Jurkat, Clone E6-1 (cell line): ENCODE results near the gene SPATA9.

Experiments
- DNase-seq: peaks from one replicate; pipeline ENCODE4 v3.0.0-alpha.2; 2011; ENCODE audit warnings: low read depth, low spot score
- H3K4me3 ChIP-seq: 2 replicates; pipeline ENCODE4 v1.5.1; 2011; ENCODE audit warnings: mild to moderate bottlenecking, low read length, control low read depth, moderate library complexity

The SPATA9 gene

DNA sequence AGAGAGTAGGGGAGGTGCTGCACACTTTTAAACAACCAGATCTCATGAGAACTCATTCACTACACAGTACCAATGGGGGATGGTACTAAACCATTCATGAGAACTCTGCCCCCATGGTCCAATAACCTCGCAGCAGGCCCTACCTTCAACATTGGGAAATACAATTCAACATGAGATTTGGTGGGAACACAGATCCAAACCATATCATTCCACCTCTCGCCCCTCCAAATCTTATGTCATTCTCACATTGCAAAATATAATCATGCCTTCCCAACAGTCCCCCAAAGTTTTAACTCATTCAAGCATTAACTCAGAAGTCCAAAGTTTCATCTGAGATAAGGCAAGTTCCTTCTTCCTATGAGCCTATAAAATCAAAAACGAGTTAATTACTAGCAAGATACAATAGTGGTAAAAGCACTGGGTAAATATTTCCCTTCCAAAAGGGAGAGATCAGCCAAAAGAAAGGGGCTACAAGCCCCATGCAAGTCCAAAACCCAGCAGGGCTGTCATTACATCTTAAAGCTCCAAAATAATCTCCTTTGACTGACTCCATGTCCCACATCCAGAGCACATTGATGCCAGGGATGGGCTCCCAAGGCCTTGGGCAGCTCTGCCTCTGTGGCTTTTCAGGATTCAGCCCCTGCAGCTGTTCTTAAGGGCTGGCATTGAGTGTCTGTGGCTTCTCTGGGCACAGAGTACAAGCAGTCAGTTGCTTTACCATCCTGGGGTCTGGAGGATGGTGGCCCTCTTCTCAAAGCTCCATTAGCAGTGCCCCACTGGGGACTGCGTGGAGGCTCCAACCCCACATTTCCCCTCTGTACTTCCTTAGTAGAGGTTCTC is 54.6 kb downstream of the SPATA9 start:
- H3K4me3 ChIP-seq: no peak overlapping the region
- no peak for DNase-seq

DNA sequence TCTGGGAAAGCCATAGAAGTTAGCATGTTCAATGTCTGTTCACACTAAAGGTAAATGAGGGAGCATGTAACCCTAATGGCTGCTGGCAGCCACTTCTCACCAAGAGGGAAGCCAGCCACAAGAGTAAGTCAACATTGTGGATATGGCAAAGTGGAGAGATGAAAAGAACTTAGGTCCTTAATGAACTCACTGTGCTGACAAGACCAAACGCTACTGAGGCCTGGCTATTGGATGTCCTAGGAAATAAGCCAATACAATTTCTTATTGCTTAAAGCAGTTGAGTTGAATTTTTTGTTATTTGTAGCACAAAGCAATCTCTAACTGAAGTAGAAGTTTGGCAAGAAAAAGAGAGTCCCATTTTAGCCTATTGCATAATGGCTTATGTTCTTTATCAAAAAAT is 56.1 kb downstream of the SPATA9 start:
- no peak overlapping the region for H3K4me3 ChIP-seq
- no peak for DNase-seq

DNA sequence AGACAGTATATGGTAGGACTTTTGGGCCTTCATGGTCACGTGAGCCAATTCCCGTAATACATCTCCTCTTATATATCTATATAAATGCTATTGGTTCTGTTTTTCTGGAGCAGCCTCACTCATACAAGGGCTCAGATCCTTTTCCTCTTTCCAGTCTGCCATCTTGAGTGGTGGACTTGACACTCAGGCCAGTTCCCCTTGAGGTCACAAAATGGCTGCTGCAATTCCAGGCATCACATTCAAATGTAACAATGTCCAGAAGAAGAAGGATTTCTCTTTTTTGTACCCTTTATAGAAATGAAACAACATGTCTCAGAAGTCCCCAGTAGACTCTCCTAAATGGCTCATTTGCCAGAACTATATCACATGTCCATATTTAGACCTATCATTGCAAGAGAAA is 58.4 kb downstream of the SPATA9 start:
- DNase-seq: no peak
- H3K4me3 ChIP-seq: no peak overlapping the region

DNA sequence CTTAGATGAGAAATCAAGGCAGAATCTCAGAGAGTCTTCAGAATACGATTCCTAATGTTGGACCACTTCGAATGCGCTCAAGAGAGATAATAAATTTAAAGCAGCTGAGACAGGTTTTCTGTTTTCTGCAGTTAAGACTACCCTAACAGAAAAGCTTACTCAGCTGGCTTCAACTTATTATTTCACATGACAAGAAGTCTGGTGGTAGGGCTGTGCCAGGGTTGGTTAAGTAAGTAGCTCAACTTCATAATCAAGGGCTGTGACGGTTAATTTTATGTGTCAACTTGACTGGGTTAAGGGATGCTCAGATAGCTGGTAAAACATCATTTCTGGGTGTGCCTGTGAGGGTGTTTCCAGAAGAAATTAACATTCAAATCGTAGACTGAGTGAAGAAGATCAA is 59.1 kb downstream of the SPATA9 start:
- no peak for DNase-seq
- H3K4me3 ChIP-seq: no peak overlapping the region

DNA sequence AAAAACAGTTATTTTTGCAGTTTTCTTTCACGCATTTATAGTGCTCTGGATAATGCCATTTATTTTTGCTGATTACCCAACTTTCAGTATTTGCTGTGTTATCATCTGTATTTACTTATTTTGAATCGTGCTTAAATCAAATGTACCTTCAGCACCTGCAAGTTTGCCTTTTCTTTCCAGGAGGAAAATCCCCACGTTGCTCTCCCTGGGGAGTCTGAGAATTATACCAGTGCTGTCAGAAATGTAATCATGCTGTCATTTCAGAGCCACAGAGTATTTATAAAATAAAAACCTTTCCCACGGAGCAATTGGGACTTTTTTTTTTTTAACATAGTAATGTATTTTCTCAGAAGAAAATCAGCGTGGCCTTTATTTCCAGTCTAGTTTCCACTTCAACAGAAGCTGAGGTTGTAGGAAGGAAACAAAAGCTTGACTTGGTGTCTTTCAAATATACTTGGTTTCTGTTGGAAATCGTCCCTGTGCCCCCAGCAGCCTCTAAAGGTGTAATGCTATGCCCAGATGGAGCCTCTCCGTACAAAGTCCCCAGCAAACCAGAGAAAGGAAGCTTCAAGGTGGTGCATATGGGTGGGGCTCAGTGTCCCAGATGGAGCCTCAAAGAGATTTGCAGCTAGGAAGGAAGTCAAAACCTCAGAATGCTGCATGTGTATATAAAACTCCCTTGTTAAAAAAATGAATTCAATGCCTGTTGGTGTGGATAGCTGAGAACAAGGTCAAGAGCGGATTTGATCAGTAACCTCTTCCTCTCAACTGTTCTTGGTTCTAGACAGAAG is 60.8 kb downstream of the SPATA9 start:
- peak; percentile 92 for DNase-seq
- H3K4me3 ChIP-seq: peak overlapping the region; percentile 0; the same call in 1 of the 2 replicates

DNA sequence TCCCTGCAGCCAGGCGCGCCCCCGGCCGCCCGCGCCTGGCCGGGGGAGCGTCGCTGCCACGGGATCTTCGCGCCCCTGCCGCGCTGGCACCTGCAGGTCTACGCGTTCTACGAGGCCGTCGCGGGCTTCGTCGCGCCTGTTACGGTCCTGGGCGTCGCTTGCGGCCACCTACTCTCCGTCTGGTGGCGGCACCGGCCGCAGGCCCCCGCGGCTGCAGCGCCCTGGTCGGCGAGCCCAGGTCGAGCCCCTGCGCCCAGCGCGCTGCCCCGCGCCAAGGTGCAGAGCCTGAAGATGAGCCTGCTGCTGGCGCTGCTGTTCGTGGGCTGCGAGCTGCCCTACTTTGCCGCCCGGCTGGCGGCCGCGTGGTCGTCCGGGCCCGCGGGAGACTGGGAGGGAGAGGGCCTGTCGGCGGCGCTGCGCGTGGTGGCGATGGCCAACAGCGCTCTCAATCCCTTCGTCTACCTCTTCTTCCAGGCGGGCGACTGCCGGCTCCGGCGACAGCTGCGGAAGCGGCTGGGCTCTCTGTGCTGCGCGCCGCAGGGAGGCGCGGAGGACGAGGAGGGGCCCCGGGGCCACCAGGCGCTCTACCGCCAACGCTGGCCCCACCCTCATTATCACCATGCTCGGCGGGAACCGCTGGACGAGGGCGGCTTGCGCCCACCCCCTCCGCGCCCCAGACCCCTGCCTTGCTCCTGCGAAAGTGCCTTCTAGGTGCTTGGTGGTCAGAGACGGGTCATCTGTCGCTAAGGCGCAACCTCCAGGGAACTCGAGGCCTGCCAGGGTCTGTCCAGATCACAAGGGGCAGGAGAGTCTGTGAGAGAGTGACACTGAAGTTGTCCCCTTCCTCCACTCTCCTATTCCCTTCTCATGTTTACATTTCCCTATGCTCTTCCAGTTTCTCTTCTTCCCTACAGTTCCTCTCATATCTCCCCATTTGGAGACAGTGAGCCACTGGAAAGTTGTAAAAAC is 61.6 kb downstream of the SPATA9 start:
- DNase-seq: no peak
- H3K4me3 ChIP-seq: no peak overlapping the region

DNA sequence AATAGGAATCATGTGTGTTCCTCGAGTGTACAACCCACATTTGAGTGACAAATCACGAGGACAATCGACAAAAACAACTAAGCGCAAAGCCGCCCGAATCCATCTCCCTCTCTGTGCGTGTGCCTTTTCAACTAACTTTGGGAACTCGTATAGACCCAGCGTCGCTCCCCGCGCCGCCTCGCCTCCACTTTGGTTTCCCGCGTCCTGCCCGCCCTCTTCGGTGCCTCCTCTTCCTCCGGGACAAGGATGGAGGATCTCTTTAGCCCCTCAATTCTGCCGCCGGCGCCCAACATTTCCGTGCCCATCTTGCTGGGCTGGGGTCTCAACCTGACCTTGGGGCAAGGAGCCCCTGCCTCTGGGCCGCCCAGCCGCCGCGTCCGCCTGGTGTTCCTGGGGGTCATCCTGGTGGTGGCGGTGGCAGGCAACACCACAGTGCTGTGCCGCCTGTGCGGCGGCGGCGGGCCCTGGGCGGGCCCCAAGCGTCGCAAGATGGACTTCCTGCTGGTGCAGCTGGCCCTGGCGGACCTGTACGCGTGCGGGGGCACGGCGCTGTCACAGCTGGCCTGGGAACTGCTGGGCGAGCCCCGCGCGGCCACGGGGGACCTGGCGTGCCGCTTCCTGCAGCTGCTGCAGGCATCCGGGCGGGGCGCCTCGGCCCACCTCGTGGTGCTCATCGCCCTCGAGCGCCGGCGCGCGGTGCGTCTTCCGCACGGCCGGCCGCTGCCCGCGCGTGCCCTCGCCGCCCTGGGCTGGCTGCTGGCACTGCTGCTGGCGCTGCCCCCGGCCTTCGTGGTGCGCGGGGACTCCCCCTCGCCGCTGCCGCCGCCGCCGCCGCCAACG is 62.5 kb downstream of the SPATA9 start, which contains the start of gene GPR150:
TSS of gene GPR150 (plus strand) at position 58 of the 840 bp plus-strand sequence. CDS start at position 247, 189 bp downstream.
- no peak for DNase-seq
- H3K4me3 ChIP-seq: no peak within 1 kb of the TSS

DNA sequence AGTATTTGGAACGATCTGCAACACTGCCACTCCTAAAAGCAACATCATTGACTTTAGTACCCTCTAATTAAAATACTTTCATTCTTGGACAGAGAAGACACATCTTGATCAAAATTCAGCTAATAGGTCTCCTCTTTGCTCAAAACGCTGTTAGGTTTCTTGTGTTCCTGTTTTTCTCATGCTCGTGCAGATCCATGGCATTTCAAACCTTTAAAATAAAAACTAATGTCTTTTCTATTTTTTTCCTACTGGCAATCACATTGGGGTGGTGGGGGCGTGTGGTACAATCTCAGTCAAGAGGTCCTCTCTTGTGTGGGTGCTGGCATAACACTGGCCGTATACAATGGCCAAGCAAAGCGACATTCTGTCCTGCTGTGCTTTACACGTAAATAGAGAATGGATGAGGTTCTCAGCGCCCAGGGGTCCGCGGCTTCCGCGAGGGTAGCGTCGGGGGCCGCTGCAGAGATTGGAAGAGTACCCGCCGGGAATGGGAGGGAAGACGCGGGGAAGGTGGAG is 63.2 kb downstream of the SPATA9 start:
- H3K4me3 ChIP-seq: no peak overlapping the region
- DNase-seq: no peak

DNA sequence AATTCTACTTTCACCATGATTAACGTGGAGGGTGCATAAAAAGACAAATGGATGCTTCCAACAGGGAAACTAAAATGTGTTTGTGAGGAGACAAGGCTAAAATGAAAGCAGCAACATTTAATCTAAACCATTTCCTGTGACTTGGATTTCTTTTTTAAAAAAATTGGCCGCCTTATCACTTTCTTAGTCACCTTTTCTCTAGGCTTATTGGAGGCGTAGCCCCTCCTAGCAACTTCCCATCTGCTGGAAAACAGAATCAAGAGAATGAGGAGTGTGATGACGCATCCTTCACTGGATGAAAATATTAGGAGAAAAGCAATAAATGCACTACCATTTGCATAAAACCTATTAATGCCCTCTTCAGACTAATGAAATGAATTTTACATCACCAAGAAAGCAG is 63.7 kb downstream of the SPATA9 start:
- H3K4me3 ChIP-seq: no peak overlapping the region
- DNase-seq: no peak

DNA sequence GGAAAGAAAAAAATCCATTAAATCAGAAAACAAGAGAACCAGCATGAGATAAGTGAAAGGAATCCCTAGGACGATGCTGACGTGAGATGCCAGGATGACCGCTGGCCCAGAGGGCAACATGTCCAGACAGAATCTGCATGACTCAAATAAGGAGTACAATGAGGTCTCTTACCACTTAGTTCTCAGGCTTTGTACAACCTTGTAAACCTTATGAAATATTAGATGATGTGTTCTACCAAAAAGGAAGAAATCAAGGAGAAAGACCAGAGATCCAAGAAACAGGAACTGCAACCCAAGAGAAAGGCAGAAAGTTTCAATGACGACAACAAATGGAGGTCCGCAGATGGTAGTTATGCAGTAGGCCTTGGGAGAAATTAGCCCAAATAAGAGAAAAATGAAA is 65.7 kb downstream of the SPATA9 start:
- DNase-seq: no peak
- no peak overlapping the region for H3K4me3 ChIP-seq

DNA sequence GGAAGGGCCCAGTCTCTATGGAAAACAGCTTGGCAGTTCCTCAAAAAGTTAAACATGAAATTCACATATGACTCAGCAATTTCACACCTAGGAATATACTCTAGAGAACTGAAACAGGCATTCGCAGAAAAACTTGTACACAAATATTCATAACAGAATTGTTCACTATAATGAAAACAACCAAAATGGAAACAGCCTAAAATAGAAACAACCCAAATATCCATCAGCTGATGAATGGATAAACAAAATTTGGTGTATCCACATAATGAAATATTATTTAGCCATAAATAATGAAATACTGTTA is 67.7 kb downstream of the SPATA9 start:
- DNase-seq: no peak
- no peak overlapping the region for H3K4me3 ChIP-seq

DNA sequence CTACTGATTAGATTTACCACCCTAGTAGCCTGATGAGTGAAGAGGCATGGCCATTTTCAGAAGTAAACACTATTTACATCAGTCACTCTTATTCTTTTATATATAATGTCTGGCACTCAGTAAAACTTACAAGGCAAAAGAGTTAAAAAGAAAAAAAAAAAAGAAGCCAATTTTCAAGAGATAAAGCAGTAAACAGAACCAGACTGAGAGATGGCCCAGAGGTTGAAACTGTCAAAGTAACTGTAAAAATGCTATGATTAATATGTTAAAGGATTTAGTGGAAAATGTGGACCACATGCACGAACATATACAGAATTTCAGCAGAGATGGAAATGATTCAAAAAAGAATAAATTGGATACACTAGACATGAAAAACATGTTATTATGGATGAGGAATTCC is 69.3 kb downstream of the SPATA9 start:
- DNase-seq: no peak
- H3K4me3 ChIP-seq: no peak overlapping the region

DNA sequence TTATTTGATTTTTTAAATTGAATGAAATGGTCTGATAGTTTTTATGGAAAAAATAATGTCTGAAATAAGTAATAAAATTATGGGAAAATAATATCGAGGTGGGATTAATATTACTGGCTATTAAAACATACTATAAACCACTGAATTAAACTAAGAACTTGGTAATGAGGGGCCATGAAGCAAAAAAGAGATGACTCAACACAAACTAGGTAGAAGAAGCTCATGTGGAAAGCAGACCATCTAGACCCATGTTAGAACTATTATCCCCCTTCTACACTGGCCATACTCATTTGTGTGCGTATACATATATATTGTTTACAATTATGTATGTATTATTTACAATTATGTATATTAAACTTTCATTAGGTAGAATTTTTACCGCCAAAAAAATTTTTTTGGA is 71.4 kb downstream of the SPATA9 start:
- H3K4me3 ChIP-seq: no peak overlapping the region
- no peak for DNase-seq

DNA sequence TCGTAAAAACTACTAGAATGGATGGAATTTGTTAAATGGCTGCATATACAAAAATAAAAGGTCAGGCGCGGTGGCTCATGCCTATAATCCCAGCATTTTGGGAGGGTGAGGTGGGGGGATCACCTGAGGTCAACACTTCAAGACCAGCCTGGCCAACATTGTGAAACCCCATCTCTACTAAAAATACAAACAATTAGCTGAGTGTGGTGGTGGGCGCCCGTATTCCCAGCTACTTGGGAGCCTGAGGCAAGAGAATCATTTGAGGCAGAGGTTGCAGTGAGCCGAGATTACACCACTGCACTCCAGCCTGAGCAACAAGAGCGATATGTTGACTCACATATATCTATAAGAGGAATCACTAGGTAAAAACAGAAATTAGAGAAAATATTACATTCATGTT is 72.2 kb downstream of the SPATA9 start:
- no peak overlapping the region for H3K4me3 ChIP-seq
- DNase-seq: no peak

DNA sequence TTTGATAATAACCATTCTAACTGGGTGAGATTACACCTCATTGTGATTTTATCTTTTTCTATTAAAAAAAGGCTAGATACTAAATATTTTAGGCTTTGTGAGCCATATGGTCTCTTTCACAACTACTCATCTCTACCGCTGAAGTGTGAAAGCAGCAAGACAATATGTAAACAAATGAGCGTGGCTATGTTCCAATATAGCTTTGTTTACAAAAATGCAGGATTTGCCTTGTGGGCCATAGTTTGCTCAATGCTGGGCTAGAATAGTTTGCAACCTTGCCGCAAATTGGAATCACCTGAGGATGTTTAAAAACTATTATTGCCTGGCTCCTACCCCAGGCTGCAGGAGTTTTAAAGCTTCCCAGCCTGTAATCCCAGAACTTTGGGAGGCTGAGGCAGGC is 73.1 kb downstream of the SPATA9 start:
- no peak overlapping the region for H3K4me3 ChIP-seq
- no peak for DNase-seq
